Uterus (tissue), 2 donors: ENCODE measurements around the gene PHF11.

Experiments
- POLR2A ChIP-seq, 2 donors: fragments of 450-650 bp; IDR thresholded peaks; one replicate each; pipeline ENCODE4 v1.6.1; 2016; ENCODE audit warnings: antibody characterized with exemption in 2 of 2, mild to moderate bottlenecking in 1 of 2, moderate library complexity in 1 of 2
- TF ChIP-seq, protein P1 (sequence below), 4 experiments: fragments of 200-600 bp in 2 of 4; fragments of 450-650 bp in 2 of 4; sonication (generic) in 2 of 4; IDR thresholded peaks; one replicate each; pipeline ENCODE4 v1.5.1; 2016 to 2019; ENCODE audit warnings: antibody characterized with exemption in 4 of 4, mild to moderate bottlenecking in 2 of 4, moderate library complexity in 1 of 4

DNA sequence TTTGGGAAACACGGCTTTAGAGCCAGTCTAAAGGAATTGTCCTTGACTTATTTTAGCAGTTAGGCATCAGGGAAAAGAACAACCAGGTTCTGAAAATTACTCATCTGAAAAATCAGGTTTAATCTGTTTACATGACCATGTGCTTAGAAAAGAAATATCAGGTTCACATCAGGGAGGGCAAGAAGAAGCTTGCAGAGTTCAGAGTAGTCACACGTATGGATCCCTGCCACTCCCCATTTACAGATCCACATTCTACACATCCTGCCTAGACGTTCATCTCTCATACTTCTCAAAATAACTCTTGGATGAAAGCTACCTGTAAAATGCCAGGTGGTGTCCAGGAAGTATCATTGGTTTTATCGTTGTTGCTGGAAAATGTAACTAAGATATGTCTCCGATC is 14.0 kb upstream of the PHF11 start:
- TF ChIP-seq, protein P1, sequence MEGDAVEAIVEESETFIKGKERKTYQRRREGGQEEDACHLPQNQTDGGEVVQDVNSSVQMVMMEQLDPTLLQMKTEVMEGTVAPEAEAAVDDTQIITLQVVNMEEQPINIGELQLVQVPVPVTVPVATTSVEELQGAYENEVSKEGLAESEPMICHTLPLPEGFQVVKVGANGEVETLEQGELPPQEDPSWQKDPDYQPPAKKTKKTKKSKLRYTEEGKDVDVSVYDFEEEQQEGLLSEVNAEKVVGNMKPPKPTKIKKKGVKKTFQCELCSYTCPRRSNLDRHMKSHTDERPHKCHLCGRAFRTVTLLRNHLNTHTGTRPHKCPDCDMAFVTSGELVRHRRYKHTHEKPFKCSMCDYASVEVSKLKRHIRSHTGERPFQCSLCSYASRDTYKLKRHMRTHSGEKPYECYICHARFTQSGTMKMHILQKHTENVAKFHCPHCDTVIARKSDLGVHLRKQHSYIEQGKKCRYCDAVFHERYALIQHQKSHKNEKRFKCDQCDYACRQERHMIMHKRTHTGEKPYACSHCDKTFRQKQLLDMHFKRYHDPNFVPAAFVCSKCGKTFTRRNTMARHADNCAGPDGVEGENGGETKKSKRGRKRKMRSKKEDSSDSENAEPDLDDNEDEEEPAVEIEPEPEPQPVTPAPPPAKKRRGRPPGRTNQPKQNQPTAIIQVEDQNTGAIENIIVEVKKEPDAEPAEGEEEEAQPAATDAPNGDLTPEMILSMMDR (IDR thresholded peaks at IDR 0.05) = no peak
- TF ChIP-seq POLR2A (IDR thresholded peaks at IDR 0.05) = no peak
